ENCODE results near the gene NFU1.

GRCh38 chr2:69469784-69470183, 32.5 kb upstream of the NFU1 start:
- no peak for TF ChIP-seq CTCF (conservative IDR thresholded peaks at IDR 0.05 in 1 of 2, IDR thresholded peaks at IDR 0.05 in 1 of 2; ENCODE audit: extremely low read depth in 1 of 2, insufficient read depth in 1 of 2, low read depth in 1 of 2, low read length in 2 of 2)
- TF ChIP-seq EZH2 (IDR thresholded peaks at IDR 0.05; ENCODE audit: borderline replicate concordance, low read length) = no peak
